ENCODE data around the gene FOSL2. TPM values are rescaled to one million over a fixed set of nuclear protein-coding genes. Genes with fewer than 3 reads are reported as not detected.

FOSL2 gene
- 50.0 and 56.4 TPM in 2 replicates for total RNA-seq

DNA sequence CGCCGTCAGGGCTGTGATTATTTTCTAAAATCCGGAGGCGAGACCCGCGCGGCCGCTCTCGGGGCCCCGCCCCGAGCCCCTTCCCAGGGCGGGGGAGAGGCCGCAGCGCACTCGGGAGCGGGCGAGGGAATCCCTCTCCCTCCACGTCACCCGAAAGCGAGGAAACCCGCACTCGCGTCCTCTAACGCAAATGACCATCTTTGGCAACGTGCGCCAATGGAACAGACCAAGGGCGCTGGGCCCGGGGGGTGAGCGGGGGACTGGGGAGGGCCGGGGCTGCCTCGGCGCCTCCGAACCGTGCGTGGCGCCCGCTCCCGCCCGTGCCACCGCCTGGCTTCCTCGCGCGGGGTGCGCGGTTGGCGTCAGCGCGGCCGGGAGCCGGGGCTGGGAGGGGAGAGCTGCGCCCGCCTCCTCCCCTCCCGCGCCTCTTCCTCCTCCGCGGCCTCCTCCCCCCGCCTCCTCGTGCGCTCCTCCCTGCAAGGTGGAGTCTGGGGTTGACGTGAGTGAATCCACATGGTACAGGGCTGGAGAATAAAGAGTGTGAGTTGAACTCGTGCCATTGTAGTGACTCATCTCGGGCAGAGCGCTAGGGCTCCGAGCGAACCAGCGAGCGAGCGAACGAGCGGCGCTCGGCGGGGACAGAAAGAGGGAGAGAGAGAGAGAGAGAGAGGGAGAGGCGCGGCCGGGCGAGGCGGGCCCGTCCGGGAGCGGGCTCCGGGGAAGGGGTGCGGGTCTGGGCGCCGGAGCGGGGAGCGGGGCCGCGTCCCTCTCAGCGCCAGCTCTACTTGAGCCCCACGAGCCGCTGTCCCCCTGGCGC lies at the start of gene FOSL2:
FOSL2 (plus strand) TSS at position 562 of the 817 bp plus-strand sequence. CDS start 863 bp downstream, outside the sequence.

Other genes starting within 250 kb of the FOSL2 start
- 0.23 and 0.34 TPM in 2 replicates for gene PLB1, start 103.2 kb downstream of the FOSL2 start, total RNA-seq